ENCODE data around the gene ZDHHC4. TPM values are rescaled to one million over a fixed set of nuclear protein-coding genes. Genes with fewer than 3 reads are reported as not detected.
A peak's percentile ranks its signal among the peaks of the same experiment; 100 is the strongest.

ZDHHC4 gene
- total RNA-seq, 1 experiment from 2014 or later, result 28.9 TPM

DNA sequence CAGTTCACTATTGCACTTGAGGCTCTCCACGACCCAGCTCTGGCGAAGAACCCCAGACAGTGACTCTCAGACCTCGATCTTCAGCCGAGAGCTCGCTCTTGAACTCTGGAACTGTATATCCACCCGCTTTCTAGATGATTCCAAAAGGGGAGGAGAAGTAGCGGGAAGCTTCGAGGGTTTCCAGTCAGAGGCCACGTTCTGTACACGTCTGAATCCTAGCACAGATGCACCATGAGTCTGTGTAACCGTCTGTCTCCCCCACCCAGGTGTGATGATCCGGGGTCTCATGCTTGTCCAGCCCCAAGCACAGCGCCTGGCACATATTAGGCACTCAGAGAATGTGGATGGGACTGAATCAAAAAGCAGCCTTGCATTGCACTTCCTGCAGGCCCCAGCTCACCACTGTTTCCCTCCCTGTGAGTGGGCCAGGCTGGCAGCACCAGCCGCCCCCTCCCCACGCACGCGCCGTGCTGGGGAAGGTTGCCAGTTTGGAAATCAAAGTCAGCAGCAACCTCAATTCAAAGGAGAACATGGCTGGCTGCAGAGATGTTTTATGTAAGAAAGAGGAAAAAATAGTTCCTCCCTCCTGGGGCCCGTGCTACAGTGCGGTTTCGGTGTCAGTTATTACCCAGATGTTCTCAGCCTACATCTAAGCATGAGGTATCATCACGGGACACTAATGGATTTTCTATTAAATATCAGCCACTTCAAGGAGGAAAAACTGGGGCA, 31.7 kb upstream of the ZDHHC4 start:
- CTCF ChIA-PET, result no interaction called here

DNA sequence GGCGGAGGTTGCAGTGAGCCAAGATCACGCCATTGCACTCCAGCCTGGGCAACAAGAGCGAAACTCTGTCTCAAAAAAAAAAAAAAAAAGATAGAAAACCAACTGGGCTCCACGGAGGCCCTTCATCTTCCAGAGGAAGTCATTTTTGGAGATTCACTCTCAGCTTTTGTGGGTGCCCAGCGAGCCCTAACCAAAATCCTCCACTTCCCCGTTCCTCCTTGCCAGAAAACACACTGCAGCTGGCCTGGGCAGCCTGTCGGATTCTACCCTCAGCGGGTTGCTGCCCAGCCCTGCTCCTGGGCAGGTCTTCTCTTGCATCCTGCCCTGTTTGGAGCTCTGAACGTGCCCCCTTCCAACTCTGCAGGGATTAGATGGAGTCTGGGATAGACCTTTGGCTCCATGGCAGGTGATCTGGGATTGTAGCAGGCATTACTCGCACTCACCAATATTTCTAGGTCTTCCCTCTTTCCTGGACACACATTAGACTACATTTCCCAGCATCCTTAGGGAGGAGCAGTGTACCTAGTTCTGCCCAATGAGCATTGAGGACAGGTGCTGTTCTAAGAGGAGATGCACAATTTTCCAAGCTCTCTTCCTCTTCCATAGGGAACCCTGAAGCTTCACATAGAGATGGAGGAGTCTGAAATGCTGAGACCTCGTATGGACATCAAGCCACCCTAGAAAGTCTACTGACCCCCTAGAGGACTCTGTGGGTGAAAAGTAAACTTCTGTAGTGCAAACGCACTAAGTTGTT, 30.6 kb upstream of the ZDHHC4 start:
- TF ChIP-seq, protein P1, sequence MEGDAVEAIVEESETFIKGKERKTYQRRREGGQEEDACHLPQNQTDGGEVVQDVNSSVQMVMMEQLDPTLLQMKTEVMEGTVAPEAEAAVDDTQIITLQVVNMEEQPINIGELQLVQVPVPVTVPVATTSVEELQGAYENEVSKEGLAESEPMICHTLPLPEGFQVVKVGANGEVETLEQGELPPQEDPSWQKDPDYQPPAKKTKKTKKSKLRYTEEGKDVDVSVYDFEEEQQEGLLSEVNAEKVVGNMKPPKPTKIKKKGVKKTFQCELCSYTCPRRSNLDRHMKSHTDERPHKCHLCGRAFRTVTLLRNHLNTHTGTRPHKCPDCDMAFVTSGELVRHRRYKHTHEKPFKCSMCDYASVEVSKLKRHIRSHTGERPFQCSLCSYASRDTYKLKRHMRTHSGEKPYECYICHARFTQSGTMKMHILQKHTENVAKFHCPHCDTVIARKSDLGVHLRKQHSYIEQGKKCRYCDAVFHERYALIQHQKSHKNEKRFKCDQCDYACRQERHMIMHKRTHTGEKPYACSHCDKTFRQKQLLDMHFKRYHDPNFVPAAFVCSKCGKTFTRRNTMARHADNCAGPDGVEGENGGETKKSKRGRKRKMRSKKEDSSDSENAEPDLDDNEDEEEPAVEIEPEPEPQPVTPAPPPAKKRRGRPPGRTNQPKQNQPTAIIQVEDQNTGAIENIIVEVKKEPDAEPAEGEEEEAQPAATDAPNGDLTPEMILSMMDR (conservative IDR thresholded peaks at IDR 0.05; ENCODE audit: low read depth, low read length), result no peak
- H3K9me2 ChIP-seq (replicated peaks; ENCODE audit: low read length), result no peaks in the 10 kb centered on the region

More for the DNA sequence above, 31.7 kb upstream of the ZDHHC4 start:
- Histone ChIP-seq H3K27ac (ENCODE audit: low read length) (no peak overlapping the region), H3K79me2 (ENCODE audit: low read length) (no peaks in the 10 kb centered on the region), H3K9me3 (ENCODE audit: low read length) (no peaks in the 10 kb centered on the region), H3K4me3 (ENCODE audit: low read length) (no peak overlapping the region), H3K36me3 (ENCODE audit: low read depth, low read length) (no peaks in the 10 kb centered on the region), H3K9me2 (replicated peaks; ENCODE audit: low read length) (no peaks in the 10 kb centered on the region), H3K4me1 (ENCODE audit: insufficient read depth, low read length) (no peaks in the 10 kb centered on the region), H3K9ac (ENCODE audit: low read length) (no peak overlapping the region), H3K27me3 (ENCODE audit: low read length) (no peaks in the 10 kb centered on the region), H3K4me2 (ENCODE audit: low read length) (no peak overlapping the region), H2AFZ (ENCODE audit: low read length) (no peak overlapping the region), H3F3A (ENCODE audit: low read length, unreplicated experiment) (no peaks in the 10 kb centered on the region), H4K20me1 (ENCODE audit: low read length) (no peaks in the 10 kb centered on the region)
- ATAC-seq, result no peak
- BruUV-seq (replicated peaks), result no TSS peak
- POLR2A ChIA-PET (ENCODE audit: unreplicated experiment), result no interaction called here
- TF ChIP-seq, protein P1 (conservative IDR thresholded peaks at IDR 0.05; ENCODE audit: low read depth, low read length), result no peak
- no peak for TF ChIP-seq EZH2phosphoT487 (IDR thresholded peaks at IDR 0.05; ENCODE audit: borderline replicate concordance, low read length)
- no peak for TF ChIP-seq EZH2 (IDR thresholded peaks at IDR 0.05; ENCODE audit: low read length, unreplicated experiment)
- DNase-seq, result no peak
- intact Hi-C loops (cut with micrococcal nuclease), result no loop called here

DNA sequence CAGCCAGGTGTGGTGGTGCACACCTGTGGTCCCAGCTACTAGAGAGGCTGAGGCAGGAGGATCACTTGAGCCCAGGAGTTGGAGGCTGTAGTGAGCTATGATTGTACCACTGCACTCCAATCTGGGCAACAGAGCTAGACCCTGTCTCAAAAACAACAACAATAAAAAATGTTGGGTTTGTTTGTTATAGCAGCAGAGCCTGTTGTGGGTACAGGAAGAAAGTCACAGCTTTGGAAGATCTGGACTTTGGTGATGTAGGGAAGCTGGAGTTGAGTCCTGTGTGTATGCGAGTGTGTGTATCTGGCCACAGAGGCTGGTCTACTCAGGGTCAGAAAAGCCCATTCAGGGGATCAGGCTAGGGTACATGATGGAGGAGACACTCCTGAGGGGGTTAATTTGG, 29.9 kb upstream of the ZDHHC4 start:
- TF ChIP-seq, protein P1 (conservative IDR thresholded peaks at IDR 0.05; ENCODE audit: low read depth, low read length), result no peak
- TF ChIP-seq EZH2 (IDR thresholded peaks at IDR 0.05; ENCODE audit: low read length, unreplicated experiment) (no peak), EZH2phosphoT487 (IDR thresholded peaks at IDR 0.05; ENCODE audit: borderline replicate concordance, low read length) (no peak)
- Histone ChIP-seq H3K4me1 (ENCODE audit: insufficient read depth, low read length) (no peaks in the 10 kb centered on the region), H2AFZ (ENCODE audit: low read length) (no peak overlapping the region), H3K9me3 (ENCODE audit: low read length) (no peaks in the 10 kb centered on the region), H4K20me1 (ENCODE audit: low read length) (no peaks in the 10 kb centered on the region), H3K9me2 (replicated peaks; ENCODE audit: low read length) (no peaks in the 10 kb centered on the region), H3K36me3 (ENCODE audit: low read depth, low read length) (no peaks in the 10 kb centered on the region), H3K79me2 (ENCODE audit: low read length) (no peaks in the 10 kb centered on the region), H3K27me3 (ENCODE audit: low read length) (no peaks in the 10 kb centered on the region), H3K4me2 (ENCODE audit: low read length) (no peak overlapping the region), H3K4me3 (ENCODE audit: low read length) (no peak overlapping the region), H3K9ac (ENCODE audit: low read length) (no peak overlapping the region), H3K27ac (ENCODE audit: low read length) (no peak overlapping the region), H3F3A (ENCODE audit: low read length, unreplicated experiment) (no peaks in the 10 kb centered on the region)
- ChIA-PET POLR2A (ENCODE audit: unreplicated experiment) (no interaction called here), CTCF (no interaction called here)
- no TSS peak for BruUV-seq (replicated peaks)
- intact Hi-C loops (cut with micrococcal nuclease), result no loop called here
- DNase-seq, result no peak
- ATAC-seq, result no peak

More for the DNA sequence above, 30.6 kb upstream of the ZDHHC4 start:
- Histone ChIP-seq H4K20me1 (ENCODE audit: low read length) (no peaks in the 10 kb centered on the region), H3K4me2 (ENCODE audit: low read length) (no peak overlapping the region), H3K27ac (ENCODE audit: low read length) (no peak overlapping the region), H3K27me3 (ENCODE audit: low read length) (no peaks in the 10 kb centered on the region), H3K4me3 (ENCODE audit: low read length) (no peak overlapping the region), H3K4me1 (ENCODE audit: insufficient read depth, low read length) (no peaks in the 10 kb centered on the region), H3K9ac (ENCODE audit: low read length) (no peak overlapping the region), H3K9me3 (ENCODE audit: low read length) (no peaks in the 10 kb centered on the region), H3K36me3 (ENCODE audit: low read depth, low read length) (no peaks in the 10 kb centered on the region), H2AFZ (ENCODE audit: low read length) (peak overlapping the region; percentile 57), H3K79me2 (ENCODE audit: low read length) (no peaks in the 10 kb centered on the region), H3F3A (ENCODE audit: low read length, unreplicated experiment) (no peaks in the 10 kb centered on the region)
- BruUV-seq (replicated peaks), result no TSS peak
- DNase-seq (peak; percentile 43), ATAC-seq (peak; percentile 79)
- intact Hi-C loops (cut with micrococcal nuclease), result no loop called here
- ChIA-PET CTCF (interaction anchor here (0.6 kb wide), 1 partner anchor 157 kb away, joined by 3 read pairs; no protein-coding TSS in a partner anchor), POLR2A (ENCODE audit: unreplicated experiment) (no interaction called here)
